OCI-LY3 (cell line): ENCODE measurements around the gene CA7.

Source experiments
- CTCF ChIP-seq: fragments of 200-600, 300-600 bp; sonication (generic); IDR thresholded peaks from 2 replicates; pipeline ENCODE4 v1.5.1; 2014; ENCODE audit warnings: antibody characterized with exemption, low read length, low read depth
- EZH2phosphoT487 ChIP-seq: fragments of 200-600 bp; shearing (Covaris generic); IDR thresholded peaks from 2 replicates; pipeline ENCODE4 v1.6.1; 2018; ENCODE audit warnings: antibody characterized with exemption, mixed run types, low read depth

DNA sequence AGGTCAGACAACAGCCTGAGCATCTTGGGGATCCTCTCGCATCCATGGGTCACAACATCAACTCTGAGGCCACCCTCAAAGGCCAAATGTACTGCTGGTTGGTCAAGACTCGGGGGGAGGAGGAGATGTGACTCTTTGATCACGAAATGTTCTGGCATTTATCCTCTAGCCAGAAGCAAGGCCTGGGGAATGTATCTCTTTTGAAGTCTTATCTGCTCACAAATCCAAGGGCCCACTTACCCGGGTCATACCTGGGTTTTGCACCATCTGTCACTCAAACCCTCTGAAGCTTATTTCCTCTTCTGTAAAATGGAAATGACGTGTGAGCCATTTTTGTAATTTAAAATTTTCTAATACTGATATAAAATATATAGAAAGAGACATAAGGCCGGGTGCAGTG is 13.2 kb downstream of the CA7 start:
- TF ChIP-seq CTCF (no peak), EZH2phosphoT487 (no peak)
